ENCODE results near the gene ANKRD18A.

ANKRD18A gene

GRCh38 chr9:38620483-38621433 is at the start of gene ANKRD18A:
ANKRD18A (minus strand) TSS chr9:38620596; CDS start chr9:38620285, 311 bp downstream.
- DNase-seq: peak; percentile 3

GRCh38 chr9:38668791-38669466 is 48.5 kb upstream of the ANKRD18A start:
- DNase-seq: no peak

GRCh38 chr9:38662763-38663593 is 42.6 kb upstream of the ANKRD18A start:
- no peak for DNase-seq

GRCh38 chr9:38659538-38659937 is 39.1 kb upstream of the ANKRD18A start:
- DNase-seq: no peak

- no peak for DNase-seq
Measured at GRCh38 chr9:38656896-38657295, 36.5 kb upstream of the ANKRD18A start.

GRCh38 chr9:38652486-38652885 is 32.1 kb upstream of the ANKRD18A start:
- no peak for DNase-seq

- DNase-seq: no peak
Measured at GRCh38 chr9:38652044-38652443, 31.6 kb upstream of the ANKRD18A start.

GRCh38 chr9:38651400-38652042 is 31.1 kb upstream of the ANKRD18A start:
- no peak for DNase-seq

- no peak for DNase-seq
Measured at GRCh38 chr9:38650564-38650963, 30.2 kb upstream of the ANKRD18A start.

GRCh38 chr9:38649731-38650363 is 29.5 kb upstream of the ANKRD18A start:
- DNase-seq: no peak

GRCh38 chr9:38644601-38645000 is 24.2 kb upstream of the ANKRD18A start:
- DNase-seq: no peak

GRCh38 chr9:38643815-38644173 is 23.4 kb upstream of the ANKRD18A start:
- no peak for DNase-seq

- DNase-seq: no peak
Measured at GRCh38 chr9:38642951-38643814, 22.8 kb upstream of the ANKRD18A start.

- peak; percentile 39 for DNase-seq
Measured at GRCh38 chr9:38641985-38642864, 21.8 kb upstream of the ANKRD18A start.

- DNase-seq: no peak
Measured at GRCh38 chr9:38641142-38641541, 20.7 kb upstream of the ANKRD18A start.

- no peak for DNase-seq
Measured at GRCh38 chr9:38639577-38639940, 19.2 kb upstream of the ANKRD18A start.

GRCh38 chr9:38638881-38639576 is 18.6 kb upstream of the ANKRD18A start:
- DNase-seq: no peak

- no peak for DNase-seq
Measured at GRCh38 chr9:38634315-38634714, 13.9 kb upstream of the ANKRD18A start.

- no peak for DNase-seq
Measured at GRCh38 chr9:38629511-38629910, 9.1 kb upstream of the ANKRD18A start.

- no peak for DNase-seq
Measured at GRCh38 chr9:38626006-38626405, 5.6 kb upstream of the ANKRD18A start.
